ENCODE results near the gene SLC2A6.

Gene SLC2A6

DNA sequence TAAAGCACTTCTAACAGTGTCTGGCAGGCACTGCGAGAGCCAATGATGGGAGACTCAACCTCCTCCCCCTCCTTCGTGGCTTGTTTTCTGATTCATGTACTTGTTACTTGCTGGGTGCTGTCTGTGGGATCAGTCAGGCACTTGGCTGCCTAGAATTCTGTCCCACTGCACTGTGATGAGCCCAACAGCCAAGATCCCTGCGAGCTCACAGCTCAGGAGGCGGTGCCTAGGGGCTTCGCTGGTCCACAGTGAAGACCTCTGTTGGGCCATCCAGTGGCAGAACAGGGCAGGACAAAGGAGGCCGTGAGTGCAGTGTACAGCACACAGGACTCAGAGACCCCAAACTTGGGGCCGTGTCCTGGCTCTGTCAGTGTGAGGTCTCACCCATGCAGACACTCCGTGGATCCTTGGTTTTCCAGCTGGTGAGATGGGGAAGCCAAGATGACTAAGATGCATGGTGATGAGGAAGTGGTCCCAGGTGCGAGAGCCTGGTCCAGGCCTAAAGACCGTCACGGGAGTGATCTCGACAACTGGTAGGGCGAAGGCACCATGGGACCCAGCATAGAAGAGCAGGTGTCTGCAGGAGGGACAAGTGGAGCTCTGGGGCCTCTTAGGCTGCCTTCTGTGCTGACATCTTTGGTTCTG, 26.4 kb upstream of the SLC2A6 start:
- H3K4me3 ChIP-seq (ENCODE audit: low read depth, low read length), result no peak overlapping the region
- DNase-seq (ENCODE audit: low read depth), result no peak
- TF ChIP-seq CTCF (IDR thresholded peaks at IDR 0.05; ENCODE audit: insufficient read depth, low read depth, low read length, missing control alignments), result no peak

DNA sequence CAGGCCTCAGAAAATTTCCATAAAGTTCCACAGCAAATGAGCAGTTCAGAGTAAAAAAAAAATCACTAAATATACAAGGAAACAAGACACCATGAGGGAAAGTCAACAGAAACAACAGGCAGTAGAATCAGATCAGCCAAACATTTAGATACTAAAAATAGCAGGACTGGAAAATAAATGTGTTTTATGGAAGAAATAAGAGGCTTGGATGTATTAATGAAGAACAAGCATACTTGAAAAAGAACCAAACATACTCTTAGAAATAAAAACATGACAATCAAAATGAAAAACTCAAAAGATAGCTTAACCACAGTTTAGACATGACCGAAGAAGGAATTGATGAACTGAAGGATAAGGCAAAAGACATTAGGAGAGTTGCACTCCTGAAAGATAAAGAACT, 23.2 kb upstream of the SLC2A6 start:
- DNase-seq (ENCODE audit: low read depth), result no peak
- no peak for TF ChIP-seq CTCF (IDR thresholded peaks at IDR 0.05; ENCODE audit: insufficient read depth, low read depth, low read length, missing control alignments)
- H3K4me3 ChIP-seq (ENCODE audit: low read depth, low read length), result no peak overlapping the region

- DNase-seq (ENCODE audit: low read depth), result no peak
- no peak overlapping the region for H3K4me3 ChIP-seq (ENCODE audit: low read depth, low read length)
- no peak for TF ChIP-seq CTCF (IDR thresholded peaks at IDR 0.05; ENCODE audit: insufficient read depth, low read depth, low read length, missing control alignments)
Measured at GRCh38 chr9:133499892-133500270, 21.0 kb upstream of the SLC2A6 start.

DNA sequence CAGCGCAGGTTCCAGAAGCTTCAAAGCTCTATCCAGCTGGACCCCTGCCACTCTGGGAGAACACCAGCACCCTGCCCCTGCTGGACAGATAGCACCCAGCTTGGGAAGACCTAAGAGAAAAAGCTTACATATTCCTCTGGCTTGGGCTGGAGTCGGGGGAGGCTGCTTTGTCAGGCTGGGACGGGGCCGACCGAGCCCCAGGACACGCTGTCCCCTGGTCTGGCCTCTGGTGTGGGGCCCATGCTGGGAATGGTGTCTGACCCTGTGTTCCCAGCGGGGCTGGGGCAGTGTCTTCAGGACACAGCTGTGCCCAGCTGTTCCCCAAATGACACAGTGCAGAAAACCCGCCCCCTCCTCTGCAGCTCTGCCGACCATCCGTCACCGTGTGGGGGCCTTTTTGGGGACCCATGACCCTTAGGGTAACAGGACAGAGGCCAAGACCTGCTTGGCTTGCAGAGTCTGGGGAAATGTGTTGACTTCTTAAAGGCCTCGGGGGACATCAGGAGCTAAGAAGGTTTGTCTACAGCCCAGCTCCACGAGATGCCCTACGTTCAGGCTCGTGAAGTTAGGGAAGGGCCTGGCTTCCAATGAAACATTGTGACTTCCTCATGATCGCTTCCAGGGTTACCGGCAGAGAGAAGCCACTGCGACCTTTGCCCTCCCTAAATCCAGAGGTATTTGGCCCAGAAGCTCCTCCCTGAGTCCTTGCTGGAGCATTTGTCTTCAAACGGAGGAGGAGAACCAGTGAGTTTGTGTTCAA, 20.4 kb upstream of the SLC2A6 start:
- DNase-seq (ENCODE audit: low read depth), result no peak
- no peak for TF ChIP-seq CTCF (IDR thresholded peaks at IDR 0.05; ENCODE audit: insufficient read depth, low read depth, low read length, missing control alignments)
- H3K4me3 ChIP-seq (ENCODE audit: low read depth, low read length), result no peak overlapping the region

- TF ChIP-seq CTCF (IDR thresholded peaks at IDR 0.05; ENCODE audit: insufficient read depth, low read depth, low read length, missing control alignments), result no peak
- H3K4me3 ChIP-seq (ENCODE audit: low read depth, low read length), result no peak overlapping the region
- DNase-seq (ENCODE audit: low read depth), result no peak
Measured at GRCh38 chr9:133496861-133497842, 18.3 kb upstream of the SLC2A6 start.

- no peak for TF ChIP-seq CTCF (IDR thresholded peaks at IDR 0.05; ENCODE audit: insufficient read depth, low read depth, low read length, missing control alignments)
- no peak overlapping the region for H3K4me3 ChIP-seq (ENCODE audit: low read depth, low read length)
- no peak for DNase-seq (ENCODE audit: low read depth)
Measured at GRCh38 chr9:133495327-133496293, 16.7 kb upstream of the SLC2A6 start.
